Breast epithelium (tissue), 3 donors: ENCODE data around the gene KCNIP3.

Experiments used
- CTCF ChIP-seq, 3 donors: fragments of 450-650 bp; IDR thresholded peaks; one replicate each; pipeline ENCODE4 v1.5.1; 2016 to 2017; ENCODE audit warnings: antibody characterized with exemption in 3 of 3, mild to moderate bottlenecking in 3 of 3, moderate library complexity in 3 of 3
- POLR2AphosphoS5 ChIP-seq, 3 donors: sonication (generic); formaldehyde crosslinking; IDR thresholded peaks; one replicate each; pipeline ENCODE4 v1.6.1; 2017; ENCODE audit warnings: antibody characterized with exemption in 3 of 3

- TF ChIP-seq CTCF (IDR thresholded peaks at IDR 0.05) (no peak), POLR2AphosphoS5 (IDR thresholded peaks at IDR 0.05) (no peak)
Observed at GRCh38 chr2:95359501-95359930, 62.4 kb downstream of the KCNIP3 start.
